Esophagus squamous epithelium (tissue), 5 donors: Measurements from ENCODE around the gene PPP2R3C. TPM values are rescaled to one million over a fixed set of nuclear protein-coding genes. Genes with fewer than 3 reads are reported as not detected.

Source experiments
- DNase-seq: peaks from one replicate; lab custom pipeline; 2025; lab: John Stamatoyannopoulos, UW
- H3K27ac ChIP-seq, 4 donors: fragments of 200-600 bp; sonication (generic); one replicate each; pipeline ENCODE4 v1.5.1; 2016 to 2019; ENCODE audit warnings: mild to moderate bottlenecking in 1 of 4
- H3K27me3 ChIP-seq, 4 donors: fragments of 200-600 bp; sonication (generic); 1 replicate in 3 of 4; 2 replicates in 1 of 4; pipeline versions ENCODE4 v1.5.1 to v1.6.0; 2017 to 2021; ENCODE audit warnings: antibody characterized with exemption in 1 of 4
- H3K36me3 ChIP-seq, 3 donors: fragments of 200-600 bp; sonication (generic); one replicate each; pipeline ENCODE4 v1.5.1; 2016 to 2019
- H3K4me1 ChIP-seq, 3 donors: fragments of 200-600 bp; sonication (generic); one replicate each; pipeline ENCODE4 v1.5.1; 2017 to 2019
- H3K4me3 ChIP-seq, 4 donors: fragments of 200-600 bp; sonication (generic); 1 replicate in 3 of 4; 2 replicates in 1 of 4; pipeline ENCODE4 v1.5.1; 2016 to 2019; ENCODE audit warnings: mild to moderate bottlenecking in 2 of 4, moderate library complexity in 1 of 4
- H3K9me3 ChIP-seq, 3 donors: fragments of 200-600 bp; sonication (generic); one replicate each; pipeline ENCODE4 v1.5.1; 2016 to 2019
- CTCF ChIP-seq, 6 experiments: fragments of 450-650 bp in 4 of 6; fragments of 200-600 bp in 2 of 6; sonication (generic) in 2 of 6; IDR thresholded peaks; one replicate each; pipeline ENCODE4 v1.5.1; 2016 to 2019; ENCODE audit warnings: antibody characterized with exemption in 6 of 6, mild to moderate bottlenecking in 4 of 6, moderate library complexity in 4 of 6
- POLR2A ChIP-seq, 4 donors: fragments of 450-650 bp; IDR thresholded peaks; one replicate each; pipeline ENCODE4 v1.6.1; 2017; ENCODE audit warnings: antibody characterized with exemption in 4 of 4, mild to moderate bottlenecking in 4 of 4, moderate library complexity in 3 of 4
- WGBS, 2 donors: methylation state at CpG; one replicate each; pipeline ENCODE4 v1.1.5; 2018; 5-methylcytosine and 5-hydroxymethylcytosine counted together
- intact Hi-C: fragments of 100-400 bp; cut with DNase I; formaldehyde crosslinking; loops from one replicate; pipeline ENCODE4 v1.15.0; 2022
- total RNA-seq, 4 donors: library from RNA; depleted of rRNA; stranded (reverse); fragments of >200 nt; gene quantifications; one replicate each; pipeline ENCODE4 v1.1.0, GENCODE V29; 2016
- donor health status: DM: yes; HTN: yes; CAD: no.

The PPP2R3C gene
- total RNA-seq = 10 to 100 TPM in 3 of 4 donors, 1 to 10 TPM in 1; 7.1 to 23.9 (median 13.5) TPM

GRCh38 chr14:35121887-35122695 is at the start of gene PPP2R3C, which contains the start of gene PRORP:
Gene PPP2R3C, minus strand, starts transcription at chr14:35121990. Its CDS starts 31 bp downstream, at chr14:35121959.
Gene PRORP, plus strand, starts transcription at chr14:35122552. Its CDS starts 694 bp downstream, at chr14:35123246.
- Histone ChIP-seq H3K9me3 (no peaks in the 10 kb centered on the region), H3K4me1 (peaks cover 5 to 64% (median 9%) of the 10 kb centered on the region in 3 donors), H3K27me3 (no peaks in the 10 kb centered on the region), H3K27ac (peak within 1 kb of the TSS; percentile 95 to 98 (median 96)), H3K4me3 (peak within 1 kb of the TSS; percentile 65 to 82 (median 74)), H3K36me3 (peaks cover 0 to 6% (median 0%) of the 10 kb centered on the region in 3 donors)
- intact Hi-C loops = no loop called here
- peak; percentile 67 for DNase-seq
- 0 to 1% methylated on average over 33 to 43 of the region's 57 CpGs for WGBS, 2 donors
- peak in 2 of 6 experiments; percentile 3 to 7 for TF ChIP-seq CTCF (IDR thresholded peaks at IDR 0.05)
- TF ChIP-seq POLR2A (IDR thresholded peaks at IDR 0.05) = peak in 2 of 4 donors; percentile 12 to 76

GRCh38 chr14:35167496-35167895 is 45.7 kb upstream of the PPP2R3C start:
- Histone ChIP-seq H3K27ac (no peak overlapping the region), H3K9me3 (no peaks in the 10 kb centered on the region), H3K36me3 (peaks cover 0 to 29% (median 0%) of the 10 kb centered on the region in 3 donors), H3K4me3 (no peak overlapping the region), H3K27me3 (no peaks in the 10 kb centered on the region), H3K4me1 (no peaks in the 10 kb centered on the region)
- intact Hi-C loops = no loop called here
- TF ChIP-seq POLR2A (IDR thresholded peaks at IDR 0.05) (no peak), CTCF (IDR thresholded peaks at IDR 0.05) (no peak)
- WGBS, 2 donors = 68 to 77% methylated on average over 3 of the region's 3 CpGs
- DNase-seq = no peak

- H3K27me3 ChIP-seq = no peaks in the 10 kb centered on the region
- no peak overlapping the region for H3K27ac ChIP-seq
- TF ChIP-seq POLR2A (IDR thresholded peaks at IDR 0.05) = no peak
- no peak for TF ChIP-seq CTCF (IDR thresholded peaks at IDR 0.05)
- peaks cover 0 to 5% (median 1%) of the 10 kb centered on the region in 3 donors for H3K4me1 ChIP-seq
- DNase-seq = no peak
- peaks cover 0 to 29% (median 0%) of the 10 kb centered on the region in 3 donors for H3K36me3 ChIP-seq
- intact Hi-C loops = no loop called here
- no peak overlapping the region for H3K4me3 ChIP-seq
- no peaks in the 10 kb centered on the region for H3K9me3 ChIP-seq
- WGBS, 2 donors = 49 to 65% methylated on average over 4 to 5 of the region's 5 CpGs
These were observed 43.1 kb upstream of the PPP2R3C start for GRCh38 chr14:35164849-35165248.

- TF ChIP-seq POLR2A (IDR thresholded peaks at IDR 0.05) = no peak
- no peak for TF ChIP-seq CTCF (IDR thresholded peaks at IDR 0.05)
- H3K4me3 ChIP-seq = no peak overlapping the region
- peaks cover 0 to 11% (median 6%) of the 10 kb centered on the region in 3 donors for H3K4me1 ChIP-seq
- H3K27me3 ChIP-seq = no peaks in the 10 kb centered on the region
- DNase-seq = no peak
- H3K9me3 ChIP-seq = no peaks in the 10 kb centered on the region
- 83 to 100% methylated on average over 1 of the region's 1 CpG for WGBS, 2 donors
- intact Hi-C loops = no loop called here
- H3K27ac ChIP-seq = no peak overlapping the region
- peaks cover 0 to 33% (median 0%) of the 10 kb centered on the region in 3 donors for H3K36me3 ChIP-seq
These were observed 41.6 kb upstream of the PPP2R3C start for GRCh38 chr14:35163384-35163783.

GRCh38 chr14:35161231-35161630 is 39.4 kb upstream of the PPP2R3C start:
- intact Hi-C loops = no loop called here
- no peaks in the 10 kb centered on the region for H3K27me3 ChIP-seq
- TF ChIP-seq CTCF (IDR thresholded peaks at IDR 0.05) = no peak
- no peak for TF ChIP-seq POLR2A (IDR thresholded peaks at IDR 0.05)
- WGBS, 2 donors = 77 to 86% methylated on average over 5 of the region's 5 CpGs
- no peak for DNase-seq
- peaks cover 0 to 15% (median 0%) of the 10 kb centered on the region in 3 donors for H3K36me3 ChIP-seq
- H3K27ac ChIP-seq = no peak overlapping the region
- no peak overlapping the region for H3K4me3 ChIP-seq
- H3K4me1 ChIP-seq = peaks cover 0 to 17% (median 6%) of the 10 kb centered on the region in 3 donors
- no peaks in the 10 kb centered on the region for H3K9me3 ChIP-seq
